Smooth muscle cell (in vitro differentiated cells): ENCODE results near the gene ADCY6. TPM values are rescaled to one million over a fixed set of nuclear protein-coding genes. Genes with fewer than 3 reads are reported as not detected.

Source experiments
- DNase-seq: peaks from one replicate; lab custom pipeline; 2025; ENCODE audit not compliant: unreplicated experiment; lab: John Stamatoyannopoulos, UW
- H2AFZ ChIP-seq: fragments of 200-600 bp; sonication (generic); 2 replicates; pipeline ENCODE4 v1.6.0; 2016; ENCODE audit warnings: antibody characterized with exemption, low read depth, mild to moderate bottlenecking
- H3F3A ChIP-seq: fragments of 200-600 bp; sonication (generic); 2 replicates; pipeline ENCODE4 v1.6.0; 2017; ENCODE audit warnings: antibody characterized with exemption, low read depth
- H3K27ac ChIP-seq: fragments of 200-600 bp; sonication (generic); 2 replicates; pipeline ENCODE4 v1.5.1; 2016; ENCODE audit warnings: low read depth, mild to moderate bottlenecking
- H3K27me3 ChIP-seq: fragments of 200-600 bp; sonication (generic); 2 replicates; pipeline ENCODE4 v1.6.1; 2016; ENCODE audit warnings: low read depth, mild to moderate bottlenecking
- H3K36me3 ChIP-seq: fragments of 200-600 bp; sonication (generic); 2 replicates; pipeline ENCODE4 v1.5.1; 2016; ENCODE audit warnings: low read depth
- H3K4me1 ChIP-seq: fragments of 200-600 bp; sonication (generic); 2 replicates; pipeline ENCODE4 v1.5.1; 2016; ENCODE audit warnings: low read depth
- H3K4me2 ChIP-seq: fragments of 200-600 bp; sonication (generic); 2 replicates; pipeline ENCODE4 v1.6.0; 2016; ENCODE audit warnings: mild to moderate bottlenecking
- H3K4me3 ChIP-seq: fragments of 200-600 bp; sonication (generic); 2 replicates; pipeline ENCODE4 v1.5.1; 2016; ENCODE audit warnings: mild to moderate bottlenecking
- H3K79me2 ChIP-seq: fragments of 200-600 bp; sonication (generic); 2 replicates; pipeline ENCODE4 v1.6.0; 2016; ENCODE audit warnings: low read depth, mild to moderate bottlenecking
- H3K9ac ChIP-seq: fragments of 200-600 bp; sonication (generic); 2 replicates; pipeline ENCODE4 v1.6.0; 2016; ENCODE audit warnings: low read depth
- H3K9me3 ChIP-seq: fragments of 200-600 bp; sonication (generic); replicated peaks from 2 replicates; pipeline ENCODE4 v1.5.1; 2016; ENCODE audit warnings: low read depth
- H4K20me1 ChIP-seq: fragments of 200-600 bp; sonication (generic); 2 replicates; pipeline ENCODE4 v1.6.0; 2016; ENCODE audit warnings: low read depth
- WGBS: methylation state at CpG from one replicate; pipeline ENCODE4 v1.1.7; 2016; ENCODE audit warnings: low lambda C conversion rate; 5-methylcytosine and 5-hydroxymethylcytosine counted together
- polyA plus RNA-seq: library from polyadenylated mRNA; unstranded; fragments of >200 nt; fragmentation: Nextera tagmentation; extraction: Ambion mirVana; gene quantifications from 2 replicates; pipeline ENCODE4 v1.2.1, GENCODE V29; 2016
- total RNA-seq: library from RNA; depleted of rRNA; stranded (reverse); fragments of >200 nt; gene quantifications from 2 replicates; pipeline ENCODE4 v1.2.3, GENCODE V29; 2014
- TF ChIP-seq, protein P1 (sequence below): fragments of 200-600 bp; sonication (generic); IDR thresholded peaks from 2 replicates; pipeline ENCODE4 v1.5.1; 2017; ENCODE audit warnings: borderline replicate concordance, mild to moderate bottlenecking, antibody characterized with exemption; ENCODE audit not compliant: insufficient read depth, poor library complexity, severe bottlenecking

ADCY6 gene
- total and polyA plus RNA-seq, 2 experiments from 2014 or later: 21.5 to 23.4 TPM

- TF ChIP-seq, protein P1, sequence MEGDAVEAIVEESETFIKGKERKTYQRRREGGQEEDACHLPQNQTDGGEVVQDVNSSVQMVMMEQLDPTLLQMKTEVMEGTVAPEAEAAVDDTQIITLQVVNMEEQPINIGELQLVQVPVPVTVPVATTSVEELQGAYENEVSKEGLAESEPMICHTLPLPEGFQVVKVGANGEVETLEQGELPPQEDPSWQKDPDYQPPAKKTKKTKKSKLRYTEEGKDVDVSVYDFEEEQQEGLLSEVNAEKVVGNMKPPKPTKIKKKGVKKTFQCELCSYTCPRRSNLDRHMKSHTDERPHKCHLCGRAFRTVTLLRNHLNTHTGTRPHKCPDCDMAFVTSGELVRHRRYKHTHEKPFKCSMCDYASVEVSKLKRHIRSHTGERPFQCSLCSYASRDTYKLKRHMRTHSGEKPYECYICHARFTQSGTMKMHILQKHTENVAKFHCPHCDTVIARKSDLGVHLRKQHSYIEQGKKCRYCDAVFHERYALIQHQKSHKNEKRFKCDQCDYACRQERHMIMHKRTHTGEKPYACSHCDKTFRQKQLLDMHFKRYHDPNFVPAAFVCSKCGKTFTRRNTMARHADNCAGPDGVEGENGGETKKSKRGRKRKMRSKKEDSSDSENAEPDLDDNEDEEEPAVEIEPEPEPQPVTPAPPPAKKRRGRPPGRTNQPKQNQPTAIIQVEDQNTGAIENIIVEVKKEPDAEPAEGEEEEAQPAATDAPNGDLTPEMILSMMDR: no peak
- Histone ChIP-seq H3K27me3 (no peaks in the 10 kb centered on the region), H3K9me3 (no peaks in the 10 kb centered on the region), H4K20me1 (no peaks in the 10 kb centered on the region), H3K79me2 (no peaks in the 10 kb centered on the region), H3F3A (no peaks in the 10 kb centered on the region), H3K27ac (no peak overlapping the region), H2AFZ (no peak overlapping the region), H3K4me1 (peaks cover 4% of the 10 kb centered on the region), H3K9ac (no peak overlapping the region), H3K4me3 (no peak overlapping the region), H3K4me2 (no peak overlapping the region), H3K36me3 (no peaks in the 10 kb centered on the region)
- DNase-seq: no peak
- 40% methylated on average over 3 of the region's 3 CpGs for WGBS
Observed at GRCh38 chr12:48794870-48795269, 6.0 kb upstream of the ADCY6 start.

GRCh38 chr12:48793696-48794095 lies 4.8 kb upstream of the ADCY6 start:
- TF ChIP-seq, protein P1: no peak
- Histone ChIP-seq H3K27me3 (no peaks in the 10 kb centered on the region), H3K36me3 (no peaks in the 10 kb centered on the region), H3K4me1 (peaks cover 8% of the 10 kb centered on the region), H2AFZ (no peak overlapping the region), H4K20me1 (no peaks in the 10 kb centered on the region), H3K4me3 (no peak overlapping the region), H3F3A (no peaks in the 10 kb centered on the region), H3K79me2 (no peaks in the 10 kb centered on the region), H3K4me2 (no peak overlapping the region), H3K27ac (no peak overlapping the region), H3K9ac (no peak overlapping the region), H3K9me3 (no peaks in the 10 kb centered on the region)
- WGBS: 93% methylated on average over 3 of the region's 3 CpGs
- no peak for DNase-seq

GRCh38 chr12:48789858-48790326 lies 1.0 kb upstream of the ADCY6 start:
- Histone ChIP-seq H3K4me3 (peak overlapping the region; percentile 96), H3K36me3 (no peaks in the 10 kb centered on the region), H3F3A (no peaks in the 10 kb centered on the region), H3K9me3 (no peaks in the 10 kb centered on the region), H3K9ac (peak overlapping the region; percentile 77), H3K27me3 (no peaks in the 10 kb centered on the region), H3K4me2 (peak overlapping the region; percentile 97), H4K20me1 (peaks cover 31% of the 10 kb centered on the region), H3K27ac (no peak overlapping the region), H3K4me1 (peaks cover 21% of the 10 kb centered on the region), H3K79me2 (peaks cover 32% of the 10 kb centered on the region), H2AFZ (peak overlapping the region; percentile 95)
- 24% methylated on average over 4 of the region's 4 CpGs for WGBS
- DNase-seq: no peak
- TF ChIP-seq, protein P1: no peak

DNA sequence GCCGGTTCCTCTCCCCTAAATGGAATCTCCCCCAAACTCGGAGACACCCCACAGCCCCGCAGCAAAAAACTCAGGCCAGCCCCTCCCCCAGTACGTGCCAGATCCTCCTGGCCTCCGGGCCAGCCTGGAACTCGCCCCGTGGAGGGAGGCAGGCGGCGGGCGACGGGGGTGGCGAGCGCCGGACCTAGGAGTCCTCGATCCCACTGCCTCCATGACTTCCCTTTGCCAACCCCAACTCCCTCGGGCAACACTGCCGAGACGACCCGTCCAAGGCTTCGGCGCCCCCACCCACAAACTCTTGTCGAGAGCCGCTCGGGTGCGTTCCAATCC lies 400 bp downstream of the ADCY6 start:
- Histone ChIP-seq H3K36me3 (no peaks in the 10 kb centered on the region), H3K9me3 (no peaks in the 10 kb centered on the region), H3K79me2 (peaks cover 40% of the 10 kb centered on the region), H3K4me1 (peaks cover 21% of the 10 kb centered on the region), H3F3A (no peaks in the 10 kb centered on the region), H3K27me3 (no peaks in the 10 kb centered on the region), H3K9ac (peak overlapping the region; percentile 71), H3K4me2 (peak overlapping the region; percentile 97), H3K27ac (no peak overlapping the region), H2AFZ (peak overlapping the region; percentile 86), H3K4me3 (peak overlapping the region; percentile 96), H4K20me1 (peaks cover 43% of the 10 kb centered on the region)
- TF ChIP-seq, protein P1: no peak
- no peak for DNase-seq
- WGBS: under 1% methylated on average over 18 of the region's 25 CpGs
